ENCODE data around the gene LPAR3.

LPAR3 gene

GRCh38 chr1:84899969-84900368 lies 7.0 kb upstream of the LPAR3 start:
- DNase-seq, result no peak

- no peak for DNase-seq
These were observed 3.3 kb upstream of the LPAR3 start for GRCh38 chr1:84896279-84896678.

- DNase-seq, result no peak
These were observed 2.4 kb downstream of the LPAR3 start for GRCh38 chr1:84890566-84890965.

GRCh38 chr1:84889437-84889836 lies 3.6 kb downstream of the LPAR3 start:
- DNase-seq, result no peak

- DNase-seq, result no peak
These were observed 4.3 kb downstream of the LPAR3 start for GRCh38 chr1:84888753-84889152.

- DNase-seq, result no peak
These were observed 5.6 kb downstream of the LPAR3 start for GRCh38 chr1:84887261-84887934.

GRCh38 chr1:84885469-84885868 lies 7.5 kb downstream of the LPAR3 start:
- DNase-seq, result no peak

GRCh38 chr1:84884671-84885389 lies 8.2 kb downstream of the LPAR3 start:
- DNase-seq, result no peak

- no peak for DNase-seq
These were observed 9.7 kb downstream of the LPAR3 start for GRCh38 chr1:84883286-84883685.

- no peak for DNase-seq
These were observed 15.4 kb downstream of the LPAR3 start for GRCh38 chr1:84877592-84877991.

- no peak for DNase-seq
These were observed 16.7 kb downstream of the LPAR3 start for GRCh38 chr1:84876353-84876752.

- no peak for DNase-seq
These were observed 19.6 kb downstream of the LPAR3 start for GRCh38 chr1:84873366-84873765.

GRCh38 chr1:84872696-84873355 lies 20.2 kb downstream of the LPAR3 start:
- no peak for DNase-seq

GRCh38 chr1:84871181-84871580 lies 21.8 kb downstream of the LPAR3 start:
- DNase-seq, result no peak

GRCh38 chr1:84870591-84870990 lies 22.4 kb downstream of the LPAR3 start:
- DNase-seq, result no peak

- DNase-seq, result no peak
These were observed 23.3 kb downstream of the LPAR3 start for GRCh38 chr1:84869720-84870119.

GRCh38 chr1:84862810-84863251 lies 30.2 kb downstream of the LPAR3 start:
- peak; percentile 22 for DNase-seq

- DNase-seq, result no peak
These were observed 30.9 kb downstream of the LPAR3 start for GRCh38 chr1:84861988-84862644.

- no peak for DNase-seq
These were observed 31.5 kb downstream of the LPAR3 start for GRCh38 chr1:84861516-84861915.

GRCh38 chr1:84859866-84860265 lies 33.1 kb downstream of the LPAR3 start:
- no peak for DNase-seq

GRCh38 chr1:84857906-84858305 lies 35.1 kb downstream of the LPAR3 start:
- DNase-seq, result no peak

GRCh38 chr1:84856726-84857270 lies 36.2 kb downstream of the LPAR3 start:
- no peak for DNase-seq

All from stimulated activated CD4-positive, alpha-beta T cell treated with anti-CD3 and anti-CD28 coated beads, Interleukin-12 subunit alpha, Interleukin-12 subunit beta, amount 100 ng/mL, for 4 hours (primary cell).